ENCODE measurements around the gene KMT5C.
"Not testable (repeated sequence)": the region's sequence is repeated elsewhere in the genome, so short reads cannot be mapped to it uniquely, and the experiment has no call there.

The KMT5C gene

DNA sequence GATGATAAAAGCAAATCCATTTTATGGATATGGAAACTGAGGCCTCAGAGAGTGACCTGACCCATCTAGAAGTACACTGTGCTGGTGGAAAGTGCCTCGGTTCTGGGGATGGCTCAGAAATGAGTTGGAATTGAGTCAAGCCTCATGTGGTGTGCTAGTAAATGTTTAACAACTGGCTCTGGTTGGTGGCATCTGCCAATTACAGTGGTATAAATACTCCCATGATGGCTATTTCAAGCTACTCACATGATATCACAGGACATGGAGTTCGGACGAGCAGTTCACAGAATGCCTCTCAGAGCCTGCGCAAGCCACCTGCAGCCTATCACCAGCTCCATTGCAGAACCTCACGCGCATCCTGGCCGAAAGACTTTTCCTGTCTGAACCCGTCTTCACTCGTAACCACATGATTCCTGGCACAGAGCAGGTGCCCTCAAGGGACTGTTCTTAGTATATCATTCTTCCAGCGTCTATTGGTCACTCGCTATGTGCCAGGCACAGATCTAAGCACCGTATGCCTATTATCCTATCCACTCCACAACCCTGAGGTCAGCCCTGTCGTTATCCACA, 23.6 kb upstream of the KMT5C start:
- DNase-seq (ENCODE audit: low read depth in 4 of 4, low spot score in 1 of 4), result no peak

DNA sequence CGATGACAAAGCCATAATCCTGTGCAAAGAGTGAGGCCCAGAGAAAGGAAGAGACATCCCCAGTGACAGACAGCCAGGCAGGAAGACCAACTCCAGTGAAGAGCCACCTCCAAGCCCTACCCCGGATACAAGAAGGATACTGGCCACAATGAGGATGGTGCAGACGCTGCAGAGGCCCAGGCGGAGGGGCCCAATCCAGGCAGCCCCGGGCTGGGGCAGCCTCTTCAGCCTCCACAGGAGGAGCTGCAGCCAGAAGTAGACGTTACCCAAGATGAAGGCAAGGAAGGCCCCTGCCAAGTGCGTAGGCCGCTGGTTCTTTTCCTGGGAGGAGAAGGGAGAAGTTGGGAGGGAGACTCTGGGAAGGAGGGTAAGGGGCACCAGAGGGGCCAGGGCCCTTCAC, 23.0 kb upstream of the KMT5C start:
- no peak for DNase-seq (ENCODE audit: low read depth in 4 of 4, low spot score in 1 of 4)

DNA sequence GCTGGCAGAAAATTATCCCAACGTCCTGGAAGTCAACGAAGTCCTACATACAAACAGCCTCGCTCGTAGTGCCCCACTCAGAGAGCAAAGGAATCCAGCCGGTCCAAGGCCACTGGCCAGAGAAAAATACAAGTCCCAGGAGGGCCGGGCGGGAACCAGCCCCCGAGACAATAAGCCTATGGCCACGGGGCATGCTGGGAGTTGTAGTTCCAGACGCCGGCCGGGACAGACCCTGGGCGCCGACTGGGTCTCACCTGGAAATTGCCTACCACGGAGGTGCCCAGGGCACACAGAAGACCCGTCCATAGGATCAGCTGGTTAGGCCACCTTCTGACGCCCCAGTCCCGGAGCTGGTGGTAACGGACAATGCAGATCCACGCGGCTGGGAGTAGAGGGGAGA, 19.9 kb upstream of the KMT5C start:
- DNase-seq (ENCODE audit: low read depth in 4 of 4, low spot score in 1 of 4), result no peak

DNA sequence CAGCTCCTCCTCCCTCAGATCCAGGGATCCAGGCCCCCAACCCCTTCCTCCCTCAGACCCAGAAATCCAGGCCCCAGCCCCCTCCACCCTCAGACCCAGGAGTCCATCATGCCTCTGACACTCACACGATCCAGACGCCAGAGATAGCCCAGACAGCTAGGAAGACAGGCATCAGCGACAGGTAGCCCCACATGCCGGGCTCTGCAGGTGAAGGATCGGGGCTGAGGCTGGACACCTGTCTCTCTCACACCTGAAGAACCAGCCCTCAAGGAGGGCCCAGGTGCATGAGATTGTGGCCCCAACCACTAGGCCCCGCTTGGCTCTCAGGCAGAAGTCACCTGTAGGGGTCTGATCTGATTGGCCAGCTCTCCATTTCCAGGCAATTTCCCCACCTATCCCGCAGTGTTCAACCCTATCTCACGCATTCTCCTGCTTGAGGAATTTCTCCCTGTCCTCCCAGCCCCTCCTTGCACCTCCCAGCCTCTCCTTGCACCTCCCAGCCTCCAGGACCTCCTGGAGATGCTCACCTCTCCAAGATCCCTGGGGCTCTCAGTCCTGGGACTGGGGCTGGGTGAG, 18.7 kb upstream of the KMT5C start:
- no peak for DNase-seq (ENCODE audit: low read depth in 4 of 4, low spot score in 1 of 4)

DNA sequence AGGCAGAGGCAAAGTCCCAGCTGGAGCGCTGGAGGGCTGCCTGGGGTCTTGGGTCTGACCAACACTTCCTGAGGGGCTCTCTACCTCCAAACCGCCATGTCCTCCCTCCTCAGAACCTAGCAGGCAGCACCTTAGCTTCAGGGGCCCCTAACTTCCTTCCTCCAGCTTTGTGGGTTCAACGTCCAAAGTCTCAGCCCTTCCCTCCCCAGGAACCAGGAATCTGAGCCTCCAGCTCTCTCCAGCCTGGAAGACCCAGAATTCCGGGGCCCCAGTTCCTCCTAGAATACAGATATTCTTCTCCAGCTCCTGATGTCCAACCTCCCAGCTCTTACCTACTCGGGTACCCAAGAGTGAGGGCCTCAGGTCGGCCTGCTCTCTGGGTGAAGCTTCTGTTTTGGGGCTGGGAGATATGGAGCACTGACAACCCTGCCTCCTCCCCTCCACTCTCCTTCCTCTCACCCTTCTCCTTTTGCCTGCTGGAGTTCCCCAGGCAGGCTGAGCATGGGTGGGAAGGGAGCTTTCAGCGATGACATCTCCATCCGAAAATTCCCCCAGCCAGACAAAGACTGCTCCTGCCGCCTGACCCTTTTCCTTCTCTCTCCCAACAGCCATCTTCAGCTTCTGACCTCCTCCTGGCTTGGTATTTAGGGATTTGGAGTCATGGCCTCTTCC, 18.1 kb upstream of the KMT5C start:
- no peak for DNase-seq (ENCODE audit: low read depth in 4 of 4, low spot score in 1 of 4)

DNA sequence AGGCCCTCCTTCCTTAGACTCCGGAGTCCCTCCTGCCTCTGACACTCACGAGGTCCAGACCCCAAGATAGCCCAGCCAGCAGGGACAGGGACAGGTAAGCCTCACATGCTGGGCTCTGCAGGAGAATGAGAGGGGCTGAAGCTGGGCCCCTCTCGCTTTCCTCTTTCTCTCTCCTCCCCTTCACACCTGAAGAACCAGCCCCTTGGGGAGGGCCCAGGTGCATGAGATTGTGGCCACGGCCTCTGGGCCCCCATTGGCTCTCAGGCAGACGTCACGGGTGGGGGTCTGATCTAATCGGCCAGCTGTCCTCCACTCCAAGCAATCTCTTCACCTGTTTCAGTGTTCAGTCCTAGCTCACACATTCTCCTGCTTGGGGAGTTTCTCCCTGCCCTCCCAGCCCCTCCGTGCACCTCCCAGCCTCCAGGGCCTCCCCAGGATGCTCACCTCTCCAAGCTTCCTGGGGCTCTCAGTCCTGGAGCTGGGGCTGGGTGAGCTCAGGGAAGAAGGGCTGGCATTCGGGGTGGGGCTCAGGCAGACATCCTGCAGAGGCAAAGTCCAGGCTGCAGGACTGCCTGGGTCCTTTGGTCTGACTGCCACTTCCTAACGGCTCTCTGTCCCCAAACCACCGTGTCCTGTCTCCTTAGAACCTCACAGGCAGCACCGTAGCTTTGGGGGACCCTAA, 17.3 kb upstream of the KMT5C start:
- no peak for DNase-seq (ENCODE audit: low read depth in 4 of 4, low spot score in 1 of 4)

DNA sequence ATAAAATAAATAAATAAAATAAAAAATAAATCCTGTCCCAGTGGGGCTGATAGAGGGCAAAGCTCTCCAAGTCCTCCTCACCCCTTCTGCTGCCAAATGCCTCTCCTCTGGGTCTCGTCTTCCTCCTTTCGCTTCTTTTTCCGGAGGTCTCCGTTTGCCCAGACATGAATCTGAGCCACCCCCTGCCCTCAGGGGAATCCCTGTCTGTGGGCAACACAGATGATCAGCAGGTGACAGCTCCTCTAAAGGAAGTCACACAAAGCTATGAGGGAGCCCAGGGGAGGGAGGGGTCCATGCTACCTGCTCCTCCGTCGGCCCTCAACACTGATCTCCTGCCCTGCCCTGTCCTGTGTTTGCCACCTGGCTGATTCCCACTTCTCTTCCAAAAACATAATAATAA, 15.0 kb upstream of the KMT5C start:
- no peak for DNase-seq (ENCODE audit: low read depth in 4 of 4, low spot score in 1 of 4)

DNA sequence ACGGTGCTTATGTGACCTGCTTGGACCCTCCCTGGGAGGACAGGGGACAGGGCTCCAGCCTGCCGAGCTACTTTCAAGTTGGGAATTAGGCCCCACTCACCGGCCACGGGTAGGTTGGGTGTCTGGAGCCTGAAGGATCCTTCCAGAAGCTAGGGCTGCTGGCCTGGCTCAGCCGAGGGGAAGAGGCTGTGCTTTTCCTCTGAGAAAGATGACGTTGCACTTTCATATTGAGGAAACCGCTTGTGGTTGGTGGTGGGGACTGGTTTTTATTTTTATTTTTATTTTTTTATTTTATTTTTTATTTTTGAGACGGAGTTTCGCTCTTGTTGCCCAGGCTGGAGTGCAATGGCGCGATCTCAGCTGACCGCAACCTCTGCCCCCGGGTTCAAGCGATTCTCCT, 14.5 kb upstream of the KMT5C start, which contains the start of gene TMEM150B:
Gene TMEM150B, minus strand, starts transcription at position 170 of the 400 bp plus-strand sequence. CDS start 4,305 bp downstream, outside the sequence.
- DNase-seq (ENCODE audit: low read depth in 4 of 4, low spot score in 1 of 4), result no peak

DNA sequence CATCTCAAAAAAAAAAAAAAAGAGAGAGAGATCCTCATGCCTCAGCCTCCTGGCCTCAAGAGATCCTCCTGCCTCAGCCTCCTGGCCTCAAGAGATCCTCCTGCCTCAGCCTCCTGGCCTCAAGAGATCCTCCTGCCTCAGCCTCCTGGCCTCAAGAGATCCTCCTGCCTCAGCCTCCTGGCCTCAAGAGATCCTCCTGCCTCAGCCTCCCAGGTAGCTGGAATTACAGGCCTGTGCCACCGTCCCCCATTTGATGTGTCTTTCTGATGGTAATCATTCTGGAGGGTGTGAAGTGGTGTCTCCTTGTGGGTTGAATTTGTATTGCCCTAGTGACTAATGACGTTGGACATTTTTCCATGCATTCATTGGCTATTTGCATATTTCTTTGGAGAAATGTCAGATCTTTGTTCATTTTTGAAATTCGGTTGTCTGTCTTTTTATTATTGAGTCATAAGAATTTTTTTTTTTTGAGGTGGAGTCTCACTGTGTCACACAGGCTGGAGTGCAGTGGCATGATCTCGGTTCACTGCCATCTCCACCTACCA, 10.8 kb upstream of the KMT5C start:
- DNase-seq (ENCODE audit: low read depth in 4 of 4, low spot score in 1 of 4), result not testable (repeated sequence)

DNA sequence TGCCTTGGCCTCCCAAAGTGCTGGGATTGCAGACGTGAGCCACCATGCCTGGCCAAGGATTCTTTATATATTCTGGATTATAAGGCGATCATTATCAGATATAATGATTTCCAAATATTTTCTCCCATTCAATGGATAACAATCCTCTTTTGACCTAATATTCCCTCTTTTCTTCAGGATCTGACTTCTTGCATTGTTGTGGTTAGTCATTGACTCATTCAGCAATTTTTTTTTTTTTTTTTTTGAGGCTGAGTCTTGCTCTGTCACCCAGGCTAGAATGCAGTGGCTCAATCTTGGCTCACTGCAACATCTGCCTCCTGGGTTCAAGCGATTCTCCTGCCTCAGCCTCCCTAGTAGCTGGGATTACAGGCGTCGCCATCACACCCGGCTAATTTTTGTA, 9.9 kb upstream of the KMT5C start:
- DNase-seq (ENCODE audit: low read depth in 4 of 4, low spot score in 1 of 4), result not testable (repeated sequence)

DNA sequence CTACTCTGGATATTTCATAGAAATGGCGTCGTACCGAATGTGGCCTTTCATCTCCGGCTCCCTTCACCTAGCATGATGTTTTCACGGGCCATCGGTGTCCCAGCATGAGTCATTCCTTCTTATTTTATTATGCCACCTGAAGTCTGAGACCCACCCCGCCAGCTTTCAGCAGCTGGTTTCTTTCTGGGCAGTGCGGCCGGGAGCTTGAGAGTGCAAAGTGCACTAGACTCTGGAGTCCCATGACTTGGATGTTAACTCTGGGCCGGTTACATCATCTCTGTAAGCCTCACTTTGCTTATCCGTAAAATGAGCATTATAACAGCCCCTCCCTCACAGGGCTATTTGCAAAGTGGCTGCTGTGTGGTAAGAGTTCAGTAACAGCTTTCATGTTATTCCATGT, 5.8 kb upstream of the KMT5C start:
- DNase-seq (ENCODE audit: low read depth in 4 of 4, low spot score in 1 of 4), result no peak

DNA sequence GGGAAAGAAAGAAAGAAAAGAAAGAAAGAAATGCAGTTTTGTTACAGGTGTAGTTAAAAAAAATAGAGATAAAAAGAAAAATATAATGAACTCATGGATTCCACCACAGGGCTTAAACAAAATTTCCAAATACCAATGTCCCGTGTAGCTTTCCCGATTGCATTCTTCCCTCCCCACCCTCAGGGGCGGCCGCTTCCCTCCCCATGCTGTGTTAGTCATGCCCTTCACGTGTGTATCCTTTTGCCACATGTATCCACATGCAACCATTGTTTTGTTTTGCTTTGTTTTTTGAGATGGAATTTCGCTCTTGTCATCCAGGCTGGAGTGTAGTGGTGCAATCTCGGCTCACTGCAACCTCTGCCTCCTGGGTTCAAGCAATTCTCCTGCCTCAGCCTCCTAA, 3.6 kb upstream of the KMT5C start:
- DNase-seq (ENCODE audit: low read depth in 4 of 4, low spot score in 1 of 4), result no peak

DNA sequence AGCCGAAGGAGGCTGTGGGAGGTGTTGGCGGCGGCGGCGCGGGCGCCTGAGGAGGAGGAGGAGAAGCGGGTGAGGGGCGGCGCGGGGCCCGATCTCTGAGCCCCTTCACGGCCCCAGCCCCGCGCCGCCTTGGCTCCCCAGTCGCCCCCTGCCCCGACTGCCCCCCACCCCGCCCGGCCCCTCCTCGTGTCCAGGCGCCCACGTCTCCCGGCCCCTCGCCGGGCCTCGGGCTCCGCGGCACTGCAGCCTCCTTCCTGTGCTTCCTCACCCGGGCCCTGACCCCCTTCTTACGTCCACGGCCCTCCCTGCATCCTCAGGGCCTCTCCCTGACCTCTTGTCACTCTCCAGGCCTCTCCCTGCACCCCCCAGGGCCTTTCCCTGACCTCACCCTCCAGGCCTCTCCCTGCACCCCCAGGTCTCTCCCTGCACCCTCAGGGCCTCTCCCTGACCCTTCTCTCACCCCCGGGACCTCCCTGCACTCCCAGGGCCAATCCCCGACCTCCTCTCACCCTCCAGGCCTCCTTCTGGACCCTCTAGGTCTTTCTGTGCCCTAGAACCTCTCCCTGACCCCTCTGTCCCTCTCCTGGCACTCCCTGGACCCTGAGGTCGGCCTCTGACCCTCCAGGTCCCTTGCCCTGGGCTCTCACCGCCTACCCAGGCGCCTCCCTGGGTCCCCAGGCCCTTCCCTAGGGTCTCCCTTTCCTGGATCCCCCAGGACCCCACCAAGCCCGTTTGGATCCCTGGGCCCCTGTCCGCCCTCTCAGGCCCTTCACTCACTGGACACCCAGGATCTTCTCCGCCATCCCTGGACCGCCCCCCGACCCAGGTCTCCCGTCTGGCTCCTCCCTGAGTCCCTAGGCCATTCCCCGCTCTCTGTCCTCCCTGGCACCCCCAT, 460 bp downstream of the KMT5C start:
- DNase-seq (ENCODE audit: low read depth in 4 of 4, low spot score in 1 of 4), result no peak

DNA sequence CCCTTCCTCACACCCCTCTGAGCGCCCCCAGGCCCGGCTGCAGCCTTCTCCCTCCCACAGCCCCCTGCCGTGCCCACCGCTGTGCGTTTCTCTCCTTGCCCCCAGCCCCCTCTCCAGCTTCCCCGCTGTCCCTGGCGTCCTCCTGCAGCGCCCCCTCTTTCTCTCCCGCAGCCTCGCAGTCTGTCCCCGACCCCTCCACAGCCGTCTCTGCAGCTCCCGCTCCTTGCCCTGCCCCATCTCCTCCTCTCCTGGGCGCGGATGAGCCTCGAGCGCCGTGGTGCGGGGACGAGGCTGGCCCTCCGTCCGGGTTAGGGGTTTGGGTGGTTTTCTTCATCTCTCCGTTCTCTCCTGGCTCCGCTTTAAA, 1.1 kb downstream of the KMT5C start:
- DNase-seq (ENCODE audit: low read depth in 4 of 4, low spot score in 1 of 4), result no peak

DNA sequence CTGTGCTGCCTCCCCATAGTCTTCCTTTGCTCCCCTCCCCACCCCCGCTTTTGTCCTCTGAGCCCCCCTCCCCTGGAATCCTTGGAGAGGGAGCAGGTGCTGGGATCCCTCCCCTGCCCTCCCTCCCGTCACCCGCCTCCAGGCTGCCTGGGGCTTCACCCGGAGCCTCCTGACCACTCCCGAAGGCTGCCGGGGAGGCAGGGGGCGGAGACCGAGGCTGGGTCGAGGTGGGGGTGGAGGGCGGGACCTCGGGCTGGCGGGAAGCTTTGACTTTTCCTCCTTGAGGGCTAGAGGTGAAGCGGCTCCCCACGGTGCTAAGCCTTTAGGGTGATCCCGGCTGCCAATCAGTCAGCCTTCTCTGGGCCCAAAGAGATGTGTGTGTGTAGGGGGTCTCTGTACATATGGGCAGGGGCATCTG, 1.5 kb downstream of the KMT5C start:
- DNase-seq (ENCODE audit: low read depth in 4 of 4, low spot score in 1 of 4), result peak; percentile 18 to 72 (median 37)

DNA sequence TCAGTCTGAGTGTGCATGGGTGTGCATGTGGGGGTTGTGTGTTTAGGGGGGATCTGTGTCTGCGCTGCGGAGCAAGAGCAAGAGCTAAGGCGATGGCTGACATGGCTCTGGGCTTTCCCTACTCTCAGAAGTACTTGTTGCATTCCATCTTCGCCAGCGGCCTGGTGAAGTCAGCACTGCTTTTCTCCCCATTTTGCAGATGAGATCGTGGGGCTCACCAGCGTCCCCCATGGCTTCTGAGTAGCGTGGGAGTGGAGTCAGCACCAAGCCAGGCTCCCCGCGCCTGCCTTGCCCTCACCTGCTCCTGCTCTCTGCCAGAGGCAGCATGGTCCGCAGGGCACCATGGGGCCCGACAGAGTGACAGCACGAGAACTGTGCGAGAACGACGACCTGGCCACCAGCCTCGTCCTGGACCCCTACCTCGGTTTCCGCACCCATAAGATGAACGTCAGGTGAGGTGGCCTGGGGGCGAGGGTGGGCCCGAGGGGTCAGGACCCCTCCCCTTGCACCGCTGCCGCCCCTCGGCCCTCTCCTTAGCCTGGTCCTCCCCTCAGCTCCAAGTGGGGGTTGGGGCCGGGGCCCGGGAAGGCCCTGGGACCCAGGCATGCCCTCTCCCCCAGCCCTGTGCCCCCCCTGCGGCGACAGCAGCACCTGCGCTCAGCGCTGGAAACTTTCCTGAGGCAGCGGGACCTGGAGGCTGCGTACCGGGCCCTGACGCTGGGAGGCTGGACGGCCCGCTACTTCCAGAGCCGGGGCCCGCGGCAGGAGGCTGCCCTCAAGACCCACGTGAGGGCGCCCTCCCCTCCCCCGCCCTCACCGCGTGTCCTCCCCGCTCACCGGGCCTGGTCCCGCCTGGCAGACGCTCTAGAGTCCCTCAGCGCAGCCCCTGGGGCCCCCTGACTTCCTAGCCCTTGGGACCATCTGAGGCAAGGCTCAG, 2.2 kb downstream of the KMT5C start:
- no peak for DNase-seq (ENCODE audit: low read depth in 4 of 4, low spot score in 1 of 4)

DNA sequence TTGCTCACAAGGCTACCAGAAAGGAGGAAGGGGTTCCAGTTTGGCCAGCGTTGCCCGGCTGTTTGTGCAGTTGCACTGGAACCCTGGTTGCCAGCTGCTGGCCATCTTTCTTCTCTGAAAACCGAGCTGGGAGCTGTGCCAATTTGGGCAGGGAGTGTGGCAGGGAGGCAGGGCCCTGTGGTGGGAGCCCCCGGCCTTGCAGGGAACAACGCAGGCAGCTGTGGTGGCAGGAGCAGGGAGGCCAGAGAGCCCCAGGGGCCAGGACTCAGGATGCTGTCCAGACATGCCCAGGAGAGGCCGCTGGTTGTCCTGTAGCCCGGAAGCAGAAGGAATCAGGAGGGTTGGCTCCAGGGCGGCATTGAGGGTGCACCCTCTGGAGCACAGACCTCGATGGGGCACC, 4.8 kb downstream of the KMT5C start:
- no peak for DNase-seq (ENCODE audit: low read depth in 4 of 4, low spot score in 1 of 4)

DNA sequence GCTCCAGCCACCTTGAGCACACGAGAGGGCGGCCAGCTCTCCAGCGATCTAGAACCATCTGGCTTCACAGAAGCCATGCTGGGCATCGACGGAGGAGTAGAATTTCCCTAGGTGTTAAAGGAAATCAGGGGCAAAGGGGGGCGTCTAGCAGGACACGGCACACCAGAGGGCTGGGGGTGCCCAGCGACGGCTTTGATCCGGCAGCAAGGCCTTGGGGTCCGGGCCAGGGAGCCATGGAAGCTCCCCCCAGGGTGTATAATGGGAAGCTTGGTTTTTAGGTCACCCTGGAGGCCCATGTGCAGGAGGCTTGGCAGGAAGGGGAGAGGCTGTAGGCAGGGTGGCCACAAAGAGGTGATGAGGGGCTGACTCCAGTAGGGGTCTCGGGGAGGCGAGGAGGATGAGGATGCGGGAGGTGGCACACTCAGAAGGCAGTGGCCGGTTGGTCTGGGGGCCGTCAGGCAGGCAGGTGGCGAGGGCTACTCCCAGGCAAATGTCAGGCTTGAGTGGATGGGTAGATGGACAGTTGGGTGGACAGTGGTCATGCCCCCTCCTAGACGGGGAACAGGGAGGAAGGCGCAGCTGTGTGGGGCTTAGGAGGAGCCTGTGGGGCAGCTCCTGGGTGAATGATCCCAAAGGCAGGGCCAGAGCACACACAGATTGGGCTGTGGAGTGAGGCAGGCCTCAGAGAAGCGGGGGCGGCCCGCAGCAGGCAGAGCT, 5.6 kb downstream of the KMT5C start:
- DNase-seq (ENCODE audit: low read depth in 4 of 4, low spot score in 1 of 4), result no peak
